WTC11 (cell line): ENCODE data around the gene DOP1B. TPM values are rescaled to one million over a fixed set of nuclear protein-coding genes. Genes with fewer than 3 reads are reported as not detected.

Experiments used
- ATAC-seq: fragments of 200-7000 bp; cut with Tn5 transposase; 2 replicates; pipeline ENCODE4 v1.10.0; 2021; ENCODE audit warnings: mild to moderate bottlenecking, moderate library complexity
- CTCF ChIA-PET: fragments of 300-600 bp; sonication (Branson Sonifier 250); formaldehyde crosslinking; loops from one replicate; lab custom pipeline; 2021; ENCODE audit warnings: antibody characterized with exemption; lab: Charles Lee
- POLR2A ChIA-PET: fragments of 350-600 bp; sonication (Branson Sonifier 250); formaldehyde crosslinking; loops from one replicate; lab custom pipeline; 2021; ENCODE audit warnings: antibody characterized with exemption; lab: Charles Lee
- DNase-seq: peaks from one replicate; pipeline ENCODE4 v3.0.0; 2021; ENCODE audit warnings: low spot score
- H3K27ac Mint-ChIP-seq: 2 replicates; pipeline ENCODE4 v1.8.0; 2021; ENCODE audit warnings: mixed read lengths
- H3K27me3 Mint-ChIP-seq: 2 replicates; pipeline ENCODE4 v1.8.0; 2021; ENCODE audit warnings: low read depth, mild to moderate bottlenecking, moderate library complexity, mixed read lengths
- H3K36me3 Mint-ChIP-seq: 2 replicates; pipeline ENCODE4 v1.8.0; 2021; ENCODE audit warnings: mixed read lengths
- H3K4me1 Mint-ChIP-seq: 2 replicates; pipeline ENCODE4 v1.8.0; 2022; ENCODE audit warnings: mixed read lengths
- H3K4me3 Mint-ChIP-seq: 2 replicates; pipeline ENCODE4 v1.8.0; 2021; ENCODE audit warnings: mild to moderate bottlenecking, moderate library complexity, mixed read lengths
- H3K9me3 Mint-ChIP-seq: 2 replicates; pipeline ENCODE4 v1.8.0; 2021; ENCODE audit warnings: mixed read lengths
- ATF1 ChIP-seq: sonication (generic); formaldehyde crosslinking; IDR thresholded peaks from 2 replicates; pipeline ENCODE4 v1.8.1; 2023; ENCODE audit warnings: mild to moderate bottlenecking, moderate library complexity, missing genetic modification reagents
- CREM ChIP-seq: sonication (generic); formaldehyde crosslinking; IDR thresholded peaks from 2 replicates; pipeline ENCODE4 v1.8.1; 2022; ENCODE audit warnings: mild to moderate bottlenecking, missing genetic modification reagents, moderate library complexity
- FOXP1 ChIP-seq: sonication (generic); formaldehyde crosslinking; IDR thresholded peaks from 2 replicates; pipeline ENCODE4 v1.8.0; 2022; ENCODE audit warnings: missing genetic modification reagents, mild to moderate bottlenecking, moderate library complexity, borderline replicate concordance
- GABPB1 ChIP-seq: sonication (generic); formaldehyde crosslinking; IDR thresholded peaks from 2 replicates; pipeline ENCODE4 v1.8.1; 2023; ENCODE audit warnings: mild to moderate bottlenecking, missing genetic modification reagents
- MYBL2 ChIP-seq: sonication (generic); formaldehyde crosslinking; IDR thresholded peaks from 2 replicates; pipeline ENCODE4 v1.8.1; 2023; ENCODE audit warnings: mild to moderate bottlenecking, moderate library complexity, missing genetic modification reagents
- NR1H2 ChIP-seq: sonication (generic); formaldehyde crosslinking; IDR thresholded peaks from 2 replicates; pipeline ENCODE4 v1.9.0; 2021; ENCODE audit warnings: mild to moderate bottlenecking, moderate library complexity, missing genetic modification reagents
- NR2C2 ChIP-seq: sonication (generic); formaldehyde crosslinking; IDR thresholded peaks from 2 replicates; pipeline ENCODE4 v1.8.0; 2022; ENCODE audit warnings: mild to moderate bottlenecking, missing genetic modification reagents
- NR3C1 ChIP-seq: sonication (generic); formaldehyde crosslinking; conservative IDR thresholded peaks from 2 replicates; pipeline ENCODE4 v1.8.1; 2023; ENCODE audit warnings: low read depth, mild to moderate bottlenecking, missing genetic modification reagents
- RORB ChIP-seq: fragments of 250-450 bp; sonication (Bioruptor Pico); IDR thresholded peaks from 2 replicates; pipeline ENCODE4 v1.9.0; 2021; ENCODE audit warnings: mild to moderate bottlenecking
- SOX15 ChIP-seq: fragments of 250-450 bp; sonication (Bioruptor Pico); IDR thresholded peaks from 2 replicates; pipeline ENCODE4 v1.9.0; 2021; ENCODE audit warnings: mild to moderate bottlenecking
- TCF7 ChIP-seq: sonication (generic); formaldehyde crosslinking; IDR thresholded peaks from 2 replicates; pipeline ENCODE4 v1.8.0; 2022; ENCODE audit warnings: mild to moderate bottlenecking, low read depth, missing genetic modification reagents, moderate library complexity
- TEAD1 ChIP-seq: sonication (generic); formaldehyde crosslinking; IDR thresholded peaks from 2 replicates; pipeline ENCODE4 v1.8.0; 2022; ENCODE audit warnings: mild to moderate bottlenecking, missing genetic modification reagents
- TEAD4 ChIP-seq: sonication (generic); formaldehyde crosslinking; IDR thresholded peaks from 2 replicates; pipeline ENCODE4 v1.8.0; 2022; ENCODE audit warnings: mild to moderate bottlenecking, missing genetic modification reagents
- ZBTB21 ChIP-seq: sonication (generic); formaldehyde crosslinking; IDR thresholded peaks from 2 replicates; pipeline ENCODE4 v1.8.1; 2023; ENCODE audit warnings: mild to moderate bottlenecking, missing genetic modification reagents, borderline replicate concordance
- ZNF121 ChIP-seq: sonication (generic); formaldehyde crosslinking; IDR thresholded peaks from 2 replicates; pipeline ENCODE4 v1.8.0; 2023; ENCODE audit warnings: missing genetic modification reagents
- ZNF263 ChIP-seq: sonication (generic); formaldehyde crosslinking; IDR thresholded peaks from 2 replicates; pipeline ENCODE4 v1.8.1; 2022; ENCODE audit warnings: low read depth, mild to moderate bottlenecking, moderate library complexity, missing genetic modification reagents
- ZNF396 ChIP-seq: fragments of 250-450 bp; sonication (Bioruptor Pico); IDR thresholded peaks from 2 replicates; pipeline ENCODE4 v1.8.0; 2021; ENCODE audit warnings: mild to moderate bottlenecking, moderate library complexity, borderline replicate concordance
- total RNA-seq: library from RNA; stranded (reverse); gene quantifications from 3 replicates; pipeline ENCODE4 v1.2.3, GENCODE V29; 2021
- TF ChIP-seq, protein P1 (sequence below): fragments of 250-450 bp; sonication (Bioruptor Pico); conservative IDR thresholded peaks from 2 replicates; pipeline ENCODE4 v1.9.0; 2021; ENCODE audit warnings: mild to moderate bottlenecking
- TF ChIP-seq, protein P2 (sequence below): sonication (generic); formaldehyde crosslinking; IDR thresholded peaks from 2 replicates; pipeline ENCODE4 v1.8.1; 2022; ENCODE audit warnings: mild to moderate bottlenecking, moderate library complexity, missing genetic modification reagents
- TF ChIP-seq, protein P3 (sequence below): fragments of 250-450 bp; sonication (Bioruptor Pico); IDR thresholded peaks from 2 replicates; pipeline ENCODE4 v1.8.0; 2021; ENCODE audit warnings: mild to moderate bottlenecking
- TF ChIP-seq, protein P4 (sequence below): sonication (generic); formaldehyde crosslinking; IDR thresholded peaks from 2 replicates; pipeline ENCODE4 v1.8.1; 2023; ENCODE audit warnings: mild to moderate bottlenecking, moderate library complexity, missing genetic modification reagents
- TF ChIP-seq, protein P5 (sequence below): sonication (generic); formaldehyde crosslinking; IDR thresholded peaks from 2 replicates; pipeline ENCODE4 v1.8.0; 2022; ENCODE audit warnings: mild to moderate bottlenecking, missing genetic modification reagents
- TF ChIP-seq, protein P6 (sequence below): fragments of 250-450 bp; sonication (Bioruptor Pico); IDR thresholded peaks from 2 replicates; pipeline ENCODE4 v1.9.0; 2021; ENCODE audit warnings: mild to moderate bottlenecking

DOP1B gene
- total RNA-seq, 1 experiment from 2014 or later, result 11.4 TPM

DNA sequence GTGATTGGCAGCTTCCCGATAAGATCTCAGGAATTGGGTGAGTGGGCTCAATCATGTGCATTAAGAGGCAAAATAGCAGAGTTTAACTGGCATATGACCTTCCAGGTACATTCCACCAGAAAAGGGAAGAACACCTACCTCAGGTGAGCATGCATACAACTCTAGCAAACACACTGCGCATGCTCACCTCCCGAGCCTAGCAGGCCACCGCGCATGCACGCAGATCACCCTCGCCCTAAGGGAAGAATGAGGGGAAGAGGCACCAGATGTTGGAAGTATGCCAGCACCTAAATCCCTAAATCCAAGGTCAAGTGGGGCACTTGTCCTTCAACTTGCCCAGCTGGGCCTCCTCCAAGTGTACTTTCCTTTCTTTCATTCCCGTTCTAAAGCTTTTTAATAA, 45.4 kb upstream of the DOP1B start (continued):
- no peak for TF ChIP-seq CREM (CRISPR knock-in tag)

DNA sequence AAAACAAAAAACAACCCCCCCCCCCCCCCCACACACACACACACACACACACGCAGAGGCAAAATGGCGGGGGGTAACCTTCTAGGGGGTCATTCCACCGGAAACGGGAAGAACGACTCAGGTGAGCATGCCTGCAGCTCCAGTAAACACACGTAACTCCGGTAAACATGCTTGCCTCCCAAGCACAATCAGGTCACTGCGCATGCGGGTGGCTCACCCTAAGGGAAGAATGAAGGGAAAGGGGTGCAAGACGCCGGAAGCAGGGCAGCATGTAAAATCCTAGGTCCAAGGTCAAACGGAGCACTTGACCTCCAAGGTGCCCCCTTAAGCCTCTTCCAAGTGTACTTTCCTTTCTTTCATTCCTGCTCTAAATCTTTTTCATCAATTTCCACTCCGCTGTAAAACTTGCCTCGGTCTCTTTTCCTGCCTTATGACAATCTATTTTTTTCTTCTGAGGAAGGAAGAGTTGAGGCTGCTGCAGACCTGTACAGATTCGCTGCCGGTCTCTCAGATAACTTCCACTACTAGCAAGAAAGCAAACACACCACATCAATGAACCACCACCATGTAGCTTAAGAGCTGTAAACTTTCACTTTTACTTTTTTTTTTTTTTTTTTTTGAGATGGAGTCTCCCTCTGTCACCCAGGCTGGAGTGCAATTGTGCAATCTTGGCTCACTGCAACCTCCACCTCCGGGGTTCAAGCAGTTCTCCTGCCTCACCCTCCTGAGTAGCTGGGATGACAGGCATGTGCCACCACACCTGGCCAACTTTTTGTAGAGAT, 42.8 kb upstream of the DOP1B start:
- H3K27me3 Mint-ChIP-seq, result no peaks in the 10 kb centered on the region
- H3K4me1 Mint-ChIP-seq, result peaks cover 47% of the 10 kb centered on the region
- no peak for DNase-seq
- TF ChIP-seq TCF7 (no peak), GABPB1 (CRISPR knock-in tag) (0 out of 2 replicates have a peak, but pooled peaks have one; percentile 30)
- TF ChIP-seq, all 79 proteins: peak for 1
- POLR2A ChIA-PET, result interaction anchor here (0.7 kb wide), 1 partner anchor 15 kb away, joined by 7 read pairs; no protein-coding TSS in a partner anchor
- peaks cover 40% of the 10 kb centered on the region for H3K36me3 Mint-ChIP-seq
- ATAC-seq, result no peak
- no peak overlapping the region for H3K4me3 Mint-ChIP-seq
- CTCF ChIA-PET, result interaction anchor here (1.1 to 3.1 kb wide), 6 partner anchors 9 to 78 kb away, joined by 3 to 13 read pairs (median 6); partner anchors contain the start of gene SETD4
- peak overlapping the region; percentile 81; the same call in 1 of the 2 replicates for H3K27ac Mint-ChIP-seq
- H3K9me3 Mint-ChIP-seq, result peaks cover 10% of the 10 kb centered on the region

DNA sequence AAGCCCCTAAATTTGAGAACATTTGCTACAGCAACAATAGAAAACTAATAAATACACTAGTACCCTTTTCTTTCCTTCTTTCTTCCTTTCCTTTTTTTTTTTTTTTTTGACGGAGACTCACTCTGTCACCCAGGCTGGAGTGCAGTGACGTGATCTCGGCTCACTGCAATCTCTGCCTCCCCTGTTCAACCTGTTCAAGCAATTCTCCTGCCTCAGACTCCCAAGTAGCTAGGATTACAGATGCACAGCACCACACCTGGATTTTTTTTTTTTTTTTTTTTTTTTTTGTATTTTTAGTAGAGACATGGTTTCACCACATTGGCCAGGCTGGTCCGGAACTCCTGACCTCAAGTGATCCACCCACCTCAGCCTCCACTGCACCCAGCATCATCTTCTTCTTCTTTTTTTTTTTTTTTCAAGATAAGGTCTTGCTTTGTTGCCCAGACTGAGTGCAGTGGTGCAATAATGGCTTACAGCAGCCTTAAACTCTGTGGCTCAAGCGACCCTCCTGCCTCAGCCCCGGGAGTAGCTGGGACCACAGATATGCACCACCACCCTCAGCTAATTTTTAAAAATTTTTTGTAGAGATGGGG, 41.4 kb upstream of the DOP1B start:
- Mint-ChIP-seq H3K36me3 (peaks cover 27% of the 10 kb centered on the region), H3K9me3 (peaks cover 10% of the 10 kb centered on the region), H3K4me3 (no peak overlapping the region), H3K27me3 (no peaks in the 10 kb centered on the region), H3K4me1 (peaks cover 34% of the 10 kb centered on the region), H3K27ac (0 out of 2 replicates have a peak overlapping the region, but pooled peaks have one; percentile 18)
- CTCF ChIA-PET, result interaction anchor here (0.6 to 2.3 kb wide), 5 partner anchors 8 to 86 kb away, joined by 3 to 7 read pairs (median 3); no protein-coding TSS in a partner anchor
- ATAC-seq (no peak), DNase-seq (no peak)
- no peak for TF ChIP-seq ZBTB21 (CRISPR knock-in tag)
- no peak for TF ChIP-seq SOX15 (CRISPR knock-in tag)
- TF ChIP-seq, protein P1, sequence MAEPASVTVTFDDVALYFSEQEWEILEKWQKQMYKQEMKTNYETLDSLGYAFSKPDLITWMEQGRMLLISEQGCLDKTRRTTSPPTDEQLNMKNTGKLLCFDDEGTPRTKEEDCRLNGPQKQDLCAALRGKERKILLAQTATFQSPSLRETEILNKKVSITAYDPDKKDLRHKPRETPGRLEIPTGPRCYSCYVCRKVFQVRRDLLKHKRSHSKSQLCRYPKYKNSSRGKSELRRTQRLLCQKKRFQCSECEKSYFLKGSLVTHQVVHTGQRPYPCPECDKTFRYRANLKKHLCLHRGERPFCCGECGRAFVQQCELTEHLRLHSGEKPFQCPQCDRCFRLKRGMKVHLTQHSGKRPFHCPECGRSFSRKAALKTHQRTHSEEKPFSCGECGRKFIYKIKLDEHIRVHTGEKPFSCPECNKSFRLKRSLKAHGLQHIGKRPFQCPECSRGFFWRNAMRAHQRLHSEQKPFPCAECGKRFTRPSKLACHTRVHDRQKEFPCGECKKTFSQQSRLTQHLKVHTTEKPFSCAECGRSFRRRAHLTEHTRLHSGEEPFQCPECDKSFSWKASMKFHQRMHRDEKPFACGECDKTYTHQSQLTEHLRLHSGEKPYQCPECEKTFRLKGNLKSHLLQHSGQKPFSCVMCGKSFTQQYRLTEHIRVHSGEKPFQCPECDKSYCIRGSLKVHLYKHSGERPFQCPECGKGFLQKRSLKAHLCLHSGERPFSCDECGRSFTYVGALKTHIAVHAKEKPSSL, result no peak
- no peak for TF ChIP-seq ZNF263
- no peak for TF ChIP-seq NR1H2
- TF ChIP-seq, protein P2, sequence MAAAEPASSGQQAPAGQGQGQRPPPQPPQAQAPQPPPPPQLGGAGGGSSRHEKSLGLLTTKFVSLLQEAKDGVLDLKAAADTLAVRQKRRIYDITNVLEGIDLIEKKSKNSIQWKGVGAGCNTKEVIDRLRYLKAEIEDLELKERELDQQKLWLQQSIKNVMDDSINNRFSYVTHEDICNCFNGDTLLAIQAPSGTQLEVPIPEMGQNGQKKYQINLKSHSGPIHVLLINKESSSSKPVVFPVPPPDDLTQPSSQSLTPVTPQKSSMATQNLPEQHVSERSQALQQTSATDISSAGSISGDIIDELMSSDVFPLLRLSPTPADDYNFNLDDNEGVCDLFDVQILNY (CRISPR knock-in tag), result no peak
- no peak for TF ChIP-seq TEAD1 (CRISPR knock-in tag)
- TF ChIP-seq ZNF396 (CRISPR knock-in tag), result no peak
- TF ChIP-seq TEAD4 (CRISPR knock-in tag), result no peak
- no peak for TF ChIP-seq FOXP1
- TF ChIP-seq ATF1 (CRISPR knock-in tag), result no peak
- TF ChIP-seq, protein P3, sequence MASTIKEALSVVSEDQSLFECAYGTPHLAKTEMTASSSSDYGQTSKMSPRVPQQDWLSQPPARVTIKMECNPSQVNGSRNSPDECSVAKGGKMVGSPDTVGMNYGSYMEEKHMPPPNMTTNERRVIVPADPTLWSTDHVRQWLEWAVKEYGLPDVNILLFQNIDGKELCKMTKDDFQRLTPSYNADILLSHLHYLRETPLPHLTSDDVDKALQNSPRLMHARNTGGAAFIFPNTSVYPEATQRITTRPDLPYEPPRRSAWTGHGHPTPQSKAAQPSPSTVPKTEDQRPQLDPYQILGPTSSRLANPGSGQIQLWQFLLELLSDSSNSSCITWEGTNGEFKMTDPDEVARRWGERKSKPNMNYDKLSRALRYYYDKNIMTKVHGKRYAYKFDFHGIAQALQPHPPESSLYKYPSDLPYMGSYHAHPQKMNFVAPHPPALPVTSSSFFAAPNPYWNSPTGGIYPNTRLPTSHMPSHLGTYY, result no peak
- no peak for TF ChIP-seq NR2C2
- TF ChIP-seq, protein P4, sequence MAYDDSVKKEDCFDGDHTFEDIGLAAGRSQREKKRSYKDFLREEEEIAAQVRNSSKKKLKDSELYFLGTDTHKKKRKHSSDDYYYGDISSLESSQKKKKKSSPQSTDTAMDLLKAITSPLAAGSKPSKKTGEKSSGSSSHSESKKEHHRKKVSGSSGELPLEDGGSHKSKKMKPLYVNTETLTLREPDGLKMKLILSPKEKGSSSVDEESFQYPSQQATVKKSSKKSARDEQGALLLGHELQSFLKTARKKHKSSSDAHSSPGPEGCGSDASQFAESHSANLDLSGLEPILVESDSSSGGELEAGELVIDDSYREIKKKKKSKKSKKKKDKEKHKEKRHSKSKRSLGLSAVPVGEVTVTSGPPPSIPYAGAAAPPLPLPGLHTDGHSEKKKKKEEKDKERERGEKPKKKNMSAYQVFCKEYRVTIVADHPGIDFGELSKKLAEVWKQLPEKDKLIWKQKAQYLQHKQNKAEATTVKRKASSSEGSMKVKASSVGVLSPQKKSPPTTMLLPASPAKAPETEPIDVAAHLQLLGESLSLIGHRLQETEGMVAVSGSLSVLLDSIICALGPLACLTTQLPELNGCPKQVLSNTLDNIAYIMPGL (CRISPR knock-in tag), result no peak
- TF ChIP-seq, protein P5, sequence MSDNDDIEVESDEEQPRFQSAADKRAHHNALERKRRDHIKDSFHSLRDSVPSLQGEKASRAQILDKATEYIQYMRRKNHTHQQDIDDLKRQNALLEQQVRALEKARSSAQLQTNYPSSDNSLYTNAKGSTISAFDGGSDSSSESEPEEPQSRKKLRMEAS (CRISPR knock-in tag), result no peak
- no peak for TF ChIP-seq NR3C1 (CRISPR knock-in tag)
- TF ChIP-seq RORB (CRISPR knock-in tag), result no peak
- no peak for TF ChIP-seq ZNF121 (CRISPR knock-in tag)
- TF ChIP-seq, protein P6, sequence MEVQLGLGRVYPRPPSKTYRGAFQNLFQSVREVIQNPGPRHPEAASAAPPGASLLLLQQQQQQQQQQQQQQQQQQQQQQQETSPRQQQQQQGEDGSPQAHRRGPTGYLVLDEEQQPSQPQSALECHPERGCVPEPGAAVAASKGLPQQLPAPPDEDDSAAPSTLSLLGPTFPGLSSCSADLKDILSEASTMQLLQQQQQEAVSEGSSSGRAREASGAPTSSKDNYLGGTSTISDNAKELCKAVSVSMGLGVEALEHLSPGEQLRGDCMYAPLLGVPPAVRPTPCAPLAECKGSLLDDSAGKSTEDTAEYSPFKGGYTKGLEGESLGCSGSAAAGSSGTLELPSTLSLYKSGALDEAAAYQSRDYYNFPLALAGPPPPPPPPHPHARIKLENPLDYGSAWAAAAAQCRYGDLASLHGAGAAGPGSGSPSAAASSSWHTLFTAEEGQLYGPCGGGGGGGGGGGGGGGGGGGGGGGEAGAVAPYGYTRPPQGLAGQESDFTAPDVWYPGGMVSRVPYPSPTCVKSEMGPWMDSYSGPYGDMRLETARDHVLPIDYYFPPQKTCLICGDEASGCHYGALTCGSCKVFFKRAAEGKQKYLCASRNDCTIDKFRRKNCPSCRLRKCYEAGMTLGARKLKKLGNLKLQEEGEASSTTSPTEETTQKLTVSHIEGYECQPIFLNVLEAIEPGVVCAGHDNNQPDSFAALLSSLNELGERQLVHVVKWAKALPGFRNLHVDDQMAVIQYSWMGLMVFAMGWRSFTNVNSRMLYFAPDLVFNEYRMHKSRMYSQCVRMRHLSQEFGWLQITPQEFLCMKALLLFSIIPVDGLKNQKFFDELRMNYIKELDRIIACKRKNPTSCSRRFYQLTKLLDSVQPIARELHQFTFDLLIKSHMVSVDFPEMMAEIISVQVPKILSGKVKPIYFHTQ, result no peak
- TF ChIP-seq MYBL2, result no peak
- POLR2A ChIA-PET, result no interaction called here
